Mucosa of rectum (tissue), 2 donors: ENCODE results near the gene CFAP74.

Experiments used
- H3K27ac ChIP-seq, 2 donors: one replicate each; pipeline ENCODE4 v1.7.0; 2013; ENCODE audit warnings: inconsistent platforms in 2 of 2, low read depth in 2 of 2, low read length in 2 of 2
- H3K27me3 ChIP-seq, 2 donors: one replicate each; pipeline ENCODE4 v1.7.0; 2013; ENCODE audit warnings: low read length in 2 of 2; ENCODE audit not compliant: control insufficient read depth in 2 of 2, insufficient read depth in 2 of 2
- H3K36me3 ChIP-seq, 2 donors: one replicate each; pipeline ENCODE4 v1.7.0; 2013; ENCODE audit warnings: low read length in 2 of 2; ENCODE audit not compliant: control insufficient read depth in 2 of 2, insufficient read depth in 2 of 2
- H3K4me1 ChIP-seq, 2 donors: one replicate each; pipeline ENCODE4 v1.7.0; 2013; ENCODE audit warnings: low read length in 2 of 2, mild to moderate bottlenecking in 1 of 2; ENCODE audit not compliant: control insufficient read depth in 2 of 2, insufficient read depth in 2 of 2
- H3K4me3 ChIP-seq, 2 donors: one replicate each; pipeline ENCODE4 v1.7.0; 2013; ENCODE audit warnings: low read length in 2 of 2
- H3K9ac ChIP-seq, 2 donors: one replicate each; pipeline ENCODE4 v1.7.0; 2013; ENCODE audit warnings: low read length in 2 of 2, low read depth in 1 of 2, mild to moderate bottlenecking in 1 of 2
- H3K9me3 ChIP-seq, 2 donors: one replicate each; pipeline ENCODE4 v1.7.0; 2013; ENCODE audit warnings: low read length in 2 of 2; ENCODE audit not compliant: control insufficient read depth in 2 of 2
- donor health status: healthy.
- donor health status: Normal muscosa, but diverticular disease.

Gene CFAP74

DNA sequence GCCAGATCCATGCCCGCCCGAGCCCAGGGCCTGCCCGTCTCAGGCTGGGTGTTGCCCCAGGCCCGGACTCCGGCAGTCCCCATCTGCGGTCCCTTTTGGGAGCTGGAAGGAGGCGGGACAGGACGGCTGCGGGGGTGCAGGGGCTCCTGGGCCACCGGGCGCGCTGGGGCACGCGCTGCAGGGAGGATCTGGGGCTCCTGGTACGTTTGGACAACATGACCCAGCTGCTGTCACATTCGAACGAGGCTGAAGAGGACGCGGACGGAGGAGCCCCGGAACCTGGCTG lies 95.1 kb downstream of the CFAP74 start:
- no peaks in the 10 kb centered on the region for H3K27me3 ChIP-seq

DNA sequence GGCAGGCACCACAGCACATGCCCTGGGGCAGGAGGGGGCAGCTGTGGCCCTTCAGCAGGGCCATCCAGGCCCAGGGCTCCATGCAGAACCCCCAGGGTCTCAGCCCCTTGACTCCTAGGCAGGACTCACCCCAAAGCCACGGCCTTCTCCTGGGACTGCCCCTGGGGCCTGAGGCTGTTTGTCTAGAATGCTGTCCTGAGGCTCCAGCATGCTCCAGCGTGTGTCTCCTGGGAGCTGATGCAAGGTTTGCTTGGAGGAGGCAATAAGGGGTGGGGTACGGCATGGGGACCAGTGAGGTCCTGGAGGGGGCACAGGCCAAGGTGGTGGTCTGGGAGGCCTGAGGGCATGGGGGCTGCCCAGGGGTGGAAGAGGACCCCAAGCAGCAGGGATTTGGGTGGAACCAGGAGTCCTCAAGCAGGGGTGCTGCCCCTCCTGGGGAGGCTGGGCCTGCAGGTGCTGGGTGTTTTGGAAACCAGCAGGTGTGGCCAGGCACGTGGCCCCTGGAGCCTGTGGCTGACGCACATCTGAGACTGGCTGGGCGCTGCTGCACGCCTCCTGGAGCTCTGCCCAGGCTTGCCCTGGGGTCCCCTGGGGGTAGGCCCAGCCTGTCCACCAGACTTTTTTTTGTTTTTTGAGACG lies 96.4 kb downstream of the CFAP74 start:
- H3K4me1 ChIP-seq, result peaks cover 14 to 18% of the 10 kb centered on the region in 2 donors
- no peaks in the 10 kb centered on the region for H3K36me3 ChIP-seq
- peak overlapping the region in 1 of 2 donors; percentile 23 for H3K27ac ChIP-seq
- H3K9me3 ChIP-seq, result no peaks in the 10 kb centered on the region
- H3K27me3 ChIP-seq, result peaks cover 0 to 3% of the 10 kb centered on the region in 2 donors
- H3K4me3 ChIP-seq, result no peak overlapping the region
- no peak overlapping the region for H3K9ac ChIP-seq

More for the DNA sequence above, 95.1 kb downstream of the CFAP74 start:
- no peaks in the 10 kb centered on the region for H3K36me3 ChIP-seq
- peak overlapping the region; percentile 89 to 95 for H3K9ac ChIP-seq
- H3K9me3 ChIP-seq, result no peaks in the 10 kb centered on the region
- H3K27ac ChIP-seq, result peak overlapping the region; percentile 77 to 83
- H3K4me3 ChIP-seq, result peak overlapping the region; percentile 76 to 79
- H3K4me1 ChIP-seq, result peaks cover 14 to 18% of the 10 kb centered on the region in 2 donors

- peaks cover 14 to 18% of the 10 kb centered on the region in 2 donors for H3K4me1 ChIP-seq
- H3K27ac ChIP-seq, result peak overlapping the region in 1 of 2 donors; percentile 23
- H3K36me3 ChIP-seq, result no peaks in the 10 kb centered on the region
- no peak overlapping the region for H3K4me3 ChIP-seq
- H3K9ac ChIP-seq, result no peak overlapping the region
- H3K27me3 ChIP-seq, result peaks cover 0 to 3% of the 10 kb centered on the region in 2 donors
- H3K9me3 ChIP-seq, result no peaks in the 10 kb centered on the region
Observed at GRCh38 chr1:1906185-1907097, 97.1 kb downstream of the CFAP74 start.

GRCh38 chr1:1903224-1903623 lies 100.4 kb downstream of the CFAP74 start:
- Histone ChIP-seq H3K9ac (no peak overlapping the region), H3K36me3 (no peaks in the 10 kb centered on the region), H3K9me3 (no peaks in the 10 kb centered on the region), H3K27ac (no peak overlapping the region), H3K4me3 (no peak overlapping the region), H3K27me3 (peaks cover 0 to 3% of the 10 kb centered on the region in 2 donors), H3K4me1 (peaks cover 9 to 11% of the 10 kb centered on the region in 2 donors)

DNA sequence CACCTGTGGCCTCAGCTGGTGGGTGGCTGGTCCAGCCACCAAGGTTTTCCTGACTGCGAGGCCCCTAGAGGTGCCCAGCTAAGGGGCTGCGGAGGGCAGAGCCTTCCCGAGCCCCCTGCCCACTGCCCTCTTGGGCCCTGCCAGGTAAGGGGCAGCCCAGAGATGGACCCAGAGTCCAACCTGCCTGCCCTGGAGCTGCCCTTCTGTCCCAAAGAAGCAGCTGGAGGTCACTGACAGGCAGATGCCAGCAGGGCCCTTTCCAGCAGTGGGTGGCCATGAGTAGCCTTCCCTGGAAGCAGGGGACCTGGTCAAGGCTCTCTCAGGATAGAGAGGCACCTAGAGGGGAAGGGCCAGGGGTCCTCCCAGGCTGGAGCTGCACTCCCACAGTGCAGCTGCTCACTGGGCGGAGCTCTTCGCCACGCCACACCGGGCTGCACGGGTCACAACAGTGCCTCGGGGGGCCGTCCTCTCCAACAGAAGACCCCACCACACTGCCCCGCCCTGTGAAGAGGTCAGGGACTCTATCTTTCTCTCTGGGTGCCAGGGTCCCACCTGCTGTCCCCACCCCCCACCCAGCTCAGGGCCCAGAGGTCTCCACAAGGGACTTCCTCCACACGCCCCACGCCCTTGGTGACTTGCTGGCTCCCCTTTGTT lies 101.8 kb downstream of the CFAP74 start:
- H3K36me3 ChIP-seq, result no peaks in the 10 kb centered on the region
- H3K27ac ChIP-seq, result no peak overlapping the region
- H3K9me3 ChIP-seq, result no peaks in the 10 kb centered on the region
- H3K27me3 ChIP-seq, result peaks cover 0 to 3% of the 10 kb centered on the region in 2 donors
- H3K4me3 ChIP-seq, result no peak overlapping the region
- H3K4me1 ChIP-seq, result peaks cover 10 to 15% of the 10 kb centered on the region in 2 donors
- no peak overlapping the region for H3K9ac ChIP-seq

- peaks cover 0 to 3% of the 10 kb centered on the region in 2 donors for H3K27me3 ChIP-seq
- H3K9ac ChIP-seq, result no peak overlapping the region
- H3K4me1 ChIP-seq, result peaks cover 6 to 12% of the 10 kb centered on the region in 2 donors
- no peak overlapping the region for H3K27ac ChIP-seq
- no peaks in the 10 kb centered on the region for H3K36me3 ChIP-seq
- no peaks in the 10 kb centered on the region for H3K9me3 ChIP-seq
- no peak overlapping the region for H3K4me3 ChIP-seq
Observed at GRCh38 chr1:1900883-1901640, 102.5 kb downstream of the CFAP74 start.

DNA sequence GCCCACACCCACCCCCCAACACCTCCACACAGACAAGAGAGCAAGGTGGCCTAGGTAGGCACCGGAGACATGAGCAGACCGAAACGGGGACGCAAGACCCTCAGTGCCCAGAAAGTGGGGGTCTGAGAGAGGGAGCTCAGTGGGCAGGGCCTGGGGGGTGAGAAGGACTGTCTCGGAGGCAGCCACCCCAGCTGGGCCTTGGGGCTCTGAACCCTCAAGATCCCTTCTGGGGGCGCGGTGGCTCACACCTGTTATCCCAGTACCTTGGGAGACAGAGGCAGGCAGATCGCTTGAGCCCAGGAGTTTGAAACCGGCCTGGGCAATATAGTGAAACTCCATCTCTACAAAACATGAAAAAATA lies 103.6 kb downstream of the CFAP74 start:
- Histone ChIP-seq H3K36me3 (no peaks in the 10 kb centered on the region), H3K27me3 (peaks cover 2 to 3% of the 10 kb centered on the region in 2 donors), H3K9me3 (no peaks in the 10 kb centered on the region), H3K4me1 (peaks cover 16 to 22% of the 10 kb centered on the region in 2 donors), H3K9ac (no peak overlapping the region), H3K4me3 (no peak overlapping the region), H3K27ac (no peak overlapping the region)

- Histone ChIP-seq H3K36me3 (no peaks in the 10 kb centered on the region), H3K27ac (no peak overlapping the region), H3K4me1 (peaks cover 20 to 27% of the 10 kb centered on the region in 2 donors), H3K4me3 (no peak overlapping the region), H3K9me3 (no peaks in the 10 kb centered on the region), H3K9ac (no peak overlapping the region), H3K27me3 (peaks cover 2 to 3% of the 10 kb centered on the region in 2 donors)
Observed at GRCh38 chr1:1899266-1899966, 104.2 kb downstream of the CFAP74 start.

DNA sequence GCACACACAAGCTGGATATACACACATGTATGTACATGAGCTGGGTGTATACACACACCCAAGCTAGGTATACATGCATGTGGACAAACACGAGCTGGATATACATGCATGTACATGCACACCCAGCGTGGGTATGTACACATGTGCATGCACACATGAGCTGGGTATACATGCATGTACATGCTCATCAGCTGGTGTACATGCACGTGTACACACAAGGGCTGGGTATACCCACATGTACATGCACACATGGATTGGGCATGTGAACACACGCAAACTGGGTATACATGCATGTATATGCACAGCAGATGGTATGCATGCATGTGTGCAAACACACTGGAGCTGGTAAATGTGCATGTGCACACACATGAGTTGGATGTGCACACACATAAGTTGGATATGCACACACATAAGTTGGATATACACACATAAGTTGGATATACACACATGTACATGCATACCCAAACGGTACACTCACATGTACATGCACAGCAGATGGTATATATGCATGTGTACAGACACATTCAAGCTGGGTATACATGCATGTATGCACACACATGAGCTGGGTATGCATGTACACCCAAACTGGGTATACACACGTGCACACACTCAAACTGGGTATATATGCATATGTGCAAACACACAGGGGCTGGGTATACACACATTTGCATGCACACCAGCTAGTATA lies 105.2 kb downstream of the CFAP74 start:
- H3K9me3 ChIP-seq, result no peaks in the 10 kb centered on the region
- H3K27ac ChIP-seq, result no peak overlapping the region
- peaks cover 30 to 37% of the 10 kb centered on the region in 2 donors for H3K4me1 ChIP-seq

More for the DNA sequence above, 105.2 kb downstream of the CFAP74 start:
- H3K9ac ChIP-seq, result no peak overlapping the region
- H3K36me3 ChIP-seq, result no peaks in the 10 kb centered on the region
- no peak overlapping the region for H3K4me3 ChIP-seq
- peaks cover 2 to 3% of the 10 kb centered on the region in 2 donors for H3K27me3 ChIP-seq
